Spinal cord (tissue), 10 donors: ENCODE results near the gene NTM. TPM values are rescaled to one million over a fixed set of nuclear protein-coding genes. Genes with fewer than 3 reads are reported as not detected.

Experiments
- DNase-seq, 6 donors: peaks; one replicate each; pipeline versions ENCODE4 v3.0.0 to v3.0.0-alpha.2; 2013 to 2015; ENCODE audit warnings: low spot score in 6 of 6, low read depth in 4 of 6
- H3K27ac ChIP-seq: one replicate; pipeline ENCODE4 v1.5.1; 2013; ENCODE audit warnings: low read depth, low read length, control low read depth
- H3K27me3 ChIP-seq: one replicate; pipeline ENCODE4 v1.6.1; 2013; ENCODE audit warnings: low read length; ENCODE audit not compliant: control insufficient read depth, insufficient read depth
- H3K36me3 ChIP-seq: one replicate; pipeline ENCODE4 v1.6.1; 2013; ENCODE audit warnings: low read length; ENCODE audit not compliant: control insufficient read depth, insufficient read depth
- H3K4me1 ChIP-seq: one replicate; pipeline ENCODE4 v1.6.1; 2013; ENCODE audit warnings: low read length; ENCODE audit not compliant: control insufficient read depth, insufficient read depth
- H3K4me3 ChIP-seq: one replicate; pipeline ENCODE4 v1.5.1; 2013; ENCODE audit warnings: low read depth, low read length, control low read depth
- H3K9me3 ChIP-seq: one replicate; pipeline ENCODE4 v1.6.1; 2013; ENCODE audit warnings: low read length; ENCODE audit not compliant: control insufficient read depth, insufficient read depth
- WGBS: methylation state at CpG from one replicate; pipeline ENCODE4 v1.1.5; 2013; ENCODE audit warnings: missing lambda C conversion rate; ENCODE audit not compliant: insufficient coverage; 5-methylcytosine and 5-hydroxymethylcytosine counted together
- polyA plus RNA-seq, 2 donors: library from polyadenylated mRNA; unstranded; fragments of 120-200 nt; gene quantifications; one replicate each; pipeline ENCODE4 v1.2.1, GENCODE V29; 2013; ENCODE audit not compliant: insufficient read length in 2 of 2
- total RNA-seq, 2 donors: library from RNA; depleted of rRNA in 1 of 2; stranded (reverse); fragments of 120-200 nt in 1 of 2; fragments of >200 nt in 1 of 2; gene quantifications; one replicate each; pipeline versions ENCODE4 v1.2.3 to v1.2.4, GENCODE V29; 2013 to 2014
- donor health status: healthy.

The NTM gene
- total and polyA plus RNA-seq, 4 donors, result 69.3 to 181 (median 155) TPM

DNA sequence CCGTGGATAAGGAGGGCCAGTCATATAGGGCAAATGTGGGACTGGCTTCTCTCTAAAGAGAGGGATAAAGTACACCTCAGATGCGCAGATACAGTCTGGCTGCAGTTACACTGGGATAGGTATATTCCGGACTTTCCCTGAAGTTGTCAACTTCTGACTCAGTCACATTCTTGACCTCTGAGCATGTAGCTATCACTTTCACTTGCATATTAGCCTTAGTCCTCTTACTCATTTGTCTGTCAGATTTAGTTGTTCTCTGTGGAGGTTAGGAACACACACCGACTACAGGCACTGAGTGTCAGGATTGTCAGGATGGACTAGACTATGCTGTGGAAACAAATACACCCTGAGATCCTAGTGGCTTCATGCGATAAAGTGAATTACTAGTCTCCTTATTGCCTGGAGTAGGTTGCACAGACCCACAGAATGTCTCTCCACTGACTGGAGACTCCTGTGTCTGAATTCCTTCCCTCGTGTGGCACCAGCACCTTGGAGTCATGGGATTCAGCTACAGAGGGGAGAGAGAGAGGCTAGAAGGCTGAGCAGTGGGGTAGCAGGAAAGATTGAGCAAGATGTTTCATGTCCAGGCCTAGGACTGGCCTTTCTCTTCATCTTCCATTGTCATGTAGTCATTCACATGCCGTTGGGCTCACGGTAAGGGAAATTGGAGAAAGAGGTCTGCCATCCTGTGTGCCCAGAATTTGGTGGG is 654.3 kb downstream of the NTM start:
- Histone ChIP-seq H3K9me3 (peaks cover 1% of the 10 kb centered on the region), H3K27ac (no peak overlapping the region), H3K4me3 (no peak overlapping the region), H3K27me3 (no peaks in the 10 kb centered on the region), H3K36me3 (no peaks in the 10 kb centered on the region), H3K4me1 (peaks cover 5% of the 10 kb centered on the region)
- no peak for DNase-seq
- WGBS, result 95% methylated on average over 3 of the region's 8 CpGs

DNA sequence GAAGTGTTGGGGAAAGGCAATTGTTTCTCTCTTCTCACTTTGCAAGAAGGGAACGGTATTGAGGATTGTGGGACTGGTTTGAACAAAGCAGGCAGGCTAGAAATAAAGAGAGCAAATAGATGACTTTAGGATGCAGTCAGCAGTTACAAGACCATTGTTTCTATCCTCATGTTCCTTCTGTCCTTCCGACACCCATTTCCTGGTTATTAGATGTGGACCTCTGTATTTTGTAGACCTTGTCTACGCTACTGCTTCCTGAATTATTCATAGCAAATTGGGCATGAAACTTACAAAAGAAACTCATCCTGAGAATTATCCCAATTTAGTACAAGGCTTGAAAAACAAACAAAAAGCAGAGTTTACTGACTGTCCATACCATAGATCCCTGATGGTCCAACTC is 656.3 kb downstream of the NTM start:
- no peaks in the 10 kb centered on the region for H3K36me3 ChIP-seq
- H3K27me3 ChIP-seq, result no peaks in the 10 kb centered on the region
- DNase-seq, result no peak
- H3K9me3 ChIP-seq, result no peaks in the 10 kb centered on the region
- peaks cover 5% of the 10 kb centered on the region for H3K4me1 ChIP-seq
- H3K4me3 ChIP-seq, result no peak overlapping the region
- WGBS, result 80% methylated on average over 1 of the region's 3 CpGs
- H3K27ac ChIP-seq, result no peak overlapping the region

- no peaks in the 10 kb centered on the region for H3K9me3 ChIP-seq
- no peaks in the 10 kb centered on the region for H3K4me1 ChIP-seq
- no CpG with 5 or more reads among the region's 4 CpGs for WGBS
- H3K27ac ChIP-seq, result no peak overlapping the region
- no peaks in the 10 kb centered on the region for H3K36me3 ChIP-seq
- DNase-seq, result peak in 2 of 6 donors; percentile 46 to 86
- no peak overlapping the region for H3K4me3 ChIP-seq
- H3K27me3 ChIP-seq, result no peaks in the 10 kb centered on the region
These were observed 658.2 kb downstream of the NTM start for GRCh38 chr11:132028380-132029240.

DNA sequence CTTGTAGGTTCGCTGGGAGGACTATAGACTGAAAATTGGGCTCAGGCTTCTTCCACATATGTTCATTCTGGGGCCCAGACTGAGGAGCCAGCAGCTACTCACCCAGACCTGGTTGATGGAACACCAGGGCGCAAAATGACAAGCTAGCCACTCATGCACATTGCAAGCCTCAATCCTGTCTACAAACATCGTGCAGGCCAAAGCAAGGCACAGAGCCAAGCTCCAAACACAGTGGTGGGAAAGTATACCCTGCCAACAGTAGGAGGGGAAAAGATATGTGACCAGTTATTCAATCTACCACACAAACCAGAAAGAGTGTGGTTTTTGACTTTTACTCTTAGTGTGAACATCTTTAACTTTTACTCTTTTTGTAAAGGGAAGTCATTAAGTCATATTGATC is 660.5 kb downstream of the NTM start:
- no peaks in the 10 kb centered on the region for H3K9me3 ChIP-seq
- no peaks in the 10 kb centered on the region for H3K4me1 ChIP-seq
- no peak overlapping the region for H3K4me3 ChIP-seq
- DNase-seq, result peak in 1 of 6 donors; percentile 43
- no peaks in the 10 kb centered on the region for H3K27me3 ChIP-seq
- no peaks in the 10 kb centered on the region for H3K36me3 ChIP-seq
- 83% methylated on average over 2 of the region's 3 CpGs for WGBS
- no peak overlapping the region for H3K27ac ChIP-seq

GRCh38 chr11:132032555-132032954 is 662.1 kb downstream of the NTM start:
- no CpG with 5 or more reads among the region's 2 CpGs for WGBS
- no peak overlapping the region for H3K27ac ChIP-seq
- no peak overlapping the region for H3K4me3 ChIP-seq

GRCh38 chr11:132033051-132033450 is 662.6 kb downstream of the NTM start:
- no peak overlapping the region for H3K4me3 ChIP-seq
- no peak for DNase-seq

More at GRCh38 chr11:132032555-132032954, 662.1 kb downstream of the NTM start:
- no peaks in the 10 kb centered on the region for H3K4me1 ChIP-seq
- peak in 1 of 6 donors; percentile 57 for DNase-seq
- no peaks in the 10 kb centered on the region for H3K36me3 ChIP-seq
- no peaks in the 10 kb centered on the region for H3K9me3 ChIP-seq
- no peaks in the 10 kb centered on the region for H3K27me3 ChIP-seq

GRCh38 chr11:132035228-132035627 is 664.8 kb downstream of the NTM start:
- Histone ChIP-seq H3K4me1 (peaks cover 6% of the 10 kb centered on the region), H3K9me3 (no peaks in the 10 kb centered on the region), H3K36me3 (no peaks in the 10 kb centered on the region), H3K27ac (no peak overlapping the region), H3K4me3 (no peak overlapping the region), H3K27me3 (no peaks in the 10 kb centered on the region)
- peak in 1 of 6 donors; percentile 57 for DNase-seq
- 70% methylated on average over 2 of the region's 4 CpGs for WGBS

More at GRCh38 chr11:132033051-132033450, 662.6 kb downstream of the NTM start:
- no peaks in the 10 kb centered on the region for H3K9me3 ChIP-seq
- WGBS, result 72% methylated on average over 3 of the region's 4 CpGs
- H3K27me3 ChIP-seq, result no peaks in the 10 kb centered on the region
- no peaks in the 10 kb centered on the region for H3K36me3 ChIP-seq
- H3K27ac ChIP-seq, result no peak overlapping the region
- no peaks in the 10 kb centered on the region for H3K4me1 ChIP-seq

- no peaks in the 10 kb centered on the region for H3K36me3 ChIP-seq
- no peak overlapping the region for H3K4me3 ChIP-seq
- DNase-seq, result peak in 1 of 6 donors; percentile 79
- no peaks in the 10 kb centered on the region for H3K9me3 ChIP-seq
- peaks cover 6% of the 10 kb centered on the region for H3K4me1 ChIP-seq
- no peaks in the 10 kb centered on the region for H3K27me3 ChIP-seq
- no CpG with 5 or more reads among the region's 4 CpGs for WGBS
- no peak overlapping the region for H3K27ac ChIP-seq
These were observed 665.4 kb downstream of the NTM start for GRCh38 chr11:132035766-132036165.

DNA sequence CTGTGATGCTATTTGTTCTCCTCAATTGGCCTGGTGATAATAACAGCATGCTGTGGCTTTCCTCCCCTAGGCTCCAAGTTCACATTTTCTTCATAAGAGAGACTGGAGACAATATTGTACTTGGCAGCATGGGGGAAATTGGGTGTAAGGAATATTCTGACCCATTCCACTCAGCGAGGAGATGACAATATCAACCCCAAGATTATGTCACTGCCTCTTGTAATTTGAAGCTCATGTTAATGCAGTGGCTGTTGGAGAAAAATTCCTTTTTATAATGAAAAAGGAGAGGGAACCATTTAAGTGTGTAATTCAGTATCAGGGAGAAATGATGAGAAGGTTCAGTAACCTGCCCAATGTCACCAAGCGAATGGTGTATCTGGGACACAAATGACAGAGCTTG is 665.8 kb downstream of the NTM start:
- peaks cover 6% of the 10 kb centered on the region for H3K4me1 ChIP-seq
- no CpG with 5 or more reads among the region's 2 CpGs for WGBS
- no peaks in the 10 kb centered on the region for H3K36me3 ChIP-seq
- no peak overlapping the region for H3K4me3 ChIP-seq
- no peak overlapping the region for H3K27ac ChIP-seq
- no peaks in the 10 kb centered on the region for H3K9me3 ChIP-seq
- peak in 1 of 6 donors; percentile 74 for DNase-seq
- no peaks in the 10 kb centered on the region for H3K27me3 ChIP-seq
